Natural killer cell (primary cell): Measurements from ENCODE around the gene SLC44A1. TPM values are rescaled to one million over a fixed set of nuclear protein-coding genes. Genes with fewer than 3 reads are reported as not detected.

Experiments used
- ATAC-seq, 3 donors: fragments of 150-1000 bp in 2 of 3; fragments of 200-7000 bp in 1 of 3; cut with Tn5 transposase; 1 replicate in 1 of 3; 2 replicates in 2 of 3; pipeline ENCODE4 v1.10.0; 2021; ENCODE audit warnings: mild to moderate bottlenecking in 2 of 3, moderate library complexity in 2 of 3
- DNase-seq, 2 donors: peaks; one replicate each; pipeline versions ENCODE4 v3.0.0 to v3.0.0-alpha.2; 2013 to 2021; ENCODE audit warnings: mixed read lengths in 1 of 2
- H3K27ac ChIP-seq: one replicate; pipeline ENCODE4 v1.5.1; 2013; ENCODE audit warnings: mild to moderate bottlenecking, low read length
- H3K27me3 ChIP-seq: one replicate; pipeline ENCODE4 v1.6.1; 2013; ENCODE audit warnings: low read length; ENCODE audit not compliant: control insufficient read depth, insufficient read depth
- H3K36me3 ChIP-seq: one replicate; pipeline ENCODE4 v1.6.1; 2013; ENCODE audit warnings: low read length; ENCODE audit not compliant: control insufficient read depth, insufficient read depth
- H3K4me1 ChIP-seq: one replicate; pipeline ENCODE4 v1.6.1; 2013; ENCODE audit warnings: low read length; ENCODE audit not compliant: control insufficient read depth, insufficient read depth
- H3K4me3 ChIP-seq: one replicate; pipeline ENCODE4 v1.5.1; 2013; ENCODE audit warnings: low read length
- H3K9me3 ChIP-seq: one replicate; pipeline ENCODE4 v1.6.1; 2013; ENCODE audit warnings: low read length; ENCODE audit not compliant: control insufficient read depth, insufficient read depth
- H3K27ac Mint-ChIP-seq, 2 donors: one replicate each; pipeline ENCODE4 v1.8.0; 2022; ENCODE audit warnings: mild to moderate bottlenecking in 2 of 2, mixed read lengths in 2 of 2, moderate library complexity in 1 of 2
- H3K27me3 Mint-ChIP-seq, 2 donors: one replicate each; pipeline ENCODE4 v1.8.0; 2022; ENCODE audit warnings: low read depth in 2 of 2, mixed read lengths in 2 of 2
- H3K36me3 Mint-ChIP-seq: one replicate; pipeline ENCODE4 v1.8.0; 2022; ENCODE audit warnings: mixed read lengths
- H3K4me1 Mint-ChIP-seq, 2 donors: one replicate each; pipeline ENCODE4 v1.8.0; 2022; ENCODE audit warnings: mixed read lengths in 2 of 2
- H3K4me3 Mint-ChIP-seq: one replicate; pipeline ENCODE4 v1.8.0; 2022; ENCODE audit warnings: mild to moderate bottlenecking, moderate library complexity, mixed read lengths
- H3K9me3 Mint-ChIP-seq, 2 donors: one replicate each; pipeline ENCODE4 v1.8.0; 2022; ENCODE audit warnings: mixed read lengths in 2 of 2
- WGBS: methylation state at CpG from one replicate; pipeline ENCODE4 v1.1.7; 2013; ENCODE audit warnings: missing lambda C conversion rate; ENCODE audit not compliant: insufficient coverage; 5-methylcytosine and 5-hydroxymethylcytosine counted together
- intact Hi-C: fragments of 100-400 bp; cut with micrococcal nuclease; formaldehyde crosslinking; loops from one replicate; pipeline ENCODE4 v1.14.2; 2022
- total RNA-seq, 4 donors: library from RNA; stranded (reverse); fragments of 120-200 nt in 1 of 4; gene quantifications; one replicate each; pipeline versions ENCODE4 v1.2.3 to v1.2.4, GENCODE V29; 2013 to 2022
- TF ChIP-seq, protein P1 (sequence below): fragments of 200-600 bp; IDR thresholded peaks from one replicate; pipeline ENCODE4 v1.8.0; 2022; ENCODE audit warnings: antibody characterized with exemption

The SLC44A1 gene
- total RNA-seq, 3 donors from 2014 or later (not counting 1 experiment from before 2014, with no cell fraction given) = 7.1 to 8.3 (median 7.9) TPM

DNA sequence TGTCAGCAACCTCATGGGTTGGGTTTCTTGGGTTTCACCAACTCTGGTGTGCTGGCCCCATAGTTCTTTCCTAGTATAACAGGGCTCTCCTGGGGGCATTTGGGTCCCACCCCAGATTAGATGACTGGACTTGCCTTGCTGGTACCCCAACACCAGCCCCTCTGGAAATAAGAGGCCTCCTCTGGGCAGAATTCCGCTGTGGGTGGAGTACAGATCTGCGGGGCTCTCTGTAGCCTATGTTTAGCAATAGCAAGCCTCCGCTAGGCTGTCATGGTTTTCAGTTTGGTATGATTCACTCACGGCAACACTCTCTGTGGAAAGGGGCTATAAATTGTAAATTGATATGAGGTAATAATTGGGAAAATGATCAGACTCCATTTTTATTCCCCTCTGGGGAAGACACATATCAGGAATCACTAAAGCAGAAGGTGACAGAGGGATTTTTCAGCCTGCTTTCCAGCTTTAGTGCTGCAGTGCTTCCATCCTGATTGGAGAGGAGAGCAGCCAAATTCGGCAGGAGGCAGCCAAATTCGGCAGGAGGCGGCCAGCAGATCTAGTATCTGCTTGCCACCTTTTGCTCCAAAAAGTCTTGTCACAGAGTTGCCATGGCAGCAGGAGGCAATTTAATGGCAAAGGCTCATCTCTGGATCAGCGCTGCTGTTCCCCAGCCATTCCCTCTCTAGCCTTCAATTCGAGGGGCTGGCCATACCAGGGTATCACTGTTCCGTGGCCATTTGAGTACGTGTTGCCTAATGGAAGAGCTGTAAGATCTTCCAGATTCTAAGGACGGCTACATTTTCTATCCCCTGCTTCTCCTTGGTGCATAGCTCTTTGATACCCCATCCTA is 84.6 kb downstream of the SLC44A1 start:
- H3K9me3 ChIP-seq = no peaks in the 10 kb centered on the region
- no peaks in the 10 kb centered on the region for H3K27me3 Mint-ChIP-seq
- 98% methylated on average over 11 of the region's 12 CpGs for WGBS
- H3K36me3 Mint-ChIP-seq = no peaks in the 10 kb centered on the region
- H3K36me3 ChIP-seq = no peaks in the 10 kb centered on the region
- no peaks in the 10 kb centered on the region for H3K9me3 Mint-ChIP-seq
- DNase-seq (no peak), ATAC-seq (no peak)
- H3K4me3 Mint-ChIP-seq = no peak overlapping the region
- H3K4me3 ChIP-seq = no peak overlapping the region
- no peak overlapping the region for H3K27ac ChIP-seq
- no peak overlapping the region for H3K27ac Mint-ChIP-seq
- TF ChIP-seq, protein P1, sequence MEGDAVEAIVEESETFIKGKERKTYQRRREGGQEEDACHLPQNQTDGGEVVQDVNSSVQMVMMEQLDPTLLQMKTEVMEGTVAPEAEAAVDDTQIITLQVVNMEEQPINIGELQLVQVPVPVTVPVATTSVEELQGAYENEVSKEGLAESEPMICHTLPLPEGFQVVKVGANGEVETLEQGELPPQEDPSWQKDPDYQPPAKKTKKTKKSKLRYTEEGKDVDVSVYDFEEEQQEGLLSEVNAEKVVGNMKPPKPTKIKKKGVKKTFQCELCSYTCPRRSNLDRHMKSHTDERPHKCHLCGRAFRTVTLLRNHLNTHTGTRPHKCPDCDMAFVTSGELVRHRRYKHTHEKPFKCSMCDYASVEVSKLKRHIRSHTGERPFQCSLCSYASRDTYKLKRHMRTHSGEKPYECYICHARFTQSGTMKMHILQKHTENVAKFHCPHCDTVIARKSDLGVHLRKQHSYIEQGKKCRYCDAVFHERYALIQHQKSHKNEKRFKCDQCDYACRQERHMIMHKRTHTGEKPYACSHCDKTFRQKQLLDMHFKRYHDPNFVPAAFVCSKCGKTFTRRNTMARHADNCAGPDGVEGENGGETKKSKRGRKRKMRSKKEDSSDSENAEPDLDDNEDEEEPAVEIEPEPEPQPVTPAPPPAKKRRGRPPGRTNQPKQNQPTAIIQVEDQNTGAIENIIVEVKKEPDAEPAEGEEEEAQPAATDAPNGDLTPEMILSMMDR = no peak
- no peaks in the 10 kb centered on the region for H3K27me3 ChIP-seq
- intact Hi-C loops = no loop called here
- no peaks in the 10 kb centered on the region for H3K4me1 ChIP-seq
- H3K4me1 Mint-ChIP-seq = peaks cover 0 to 5% of the 10 kb centered on the region in 2 donors

- H3K36me3 ChIP-seq = no peaks in the 10 kb centered on the region
- H3K4me1 ChIP-seq = no peaks in the 10 kb centered on the region
- Mint-ChIP-seq H3K4me3 (no peak overlapping the region), H3K36me3 (no peaks in the 10 kb centered on the region), H3K9me3 (no peaks in the 10 kb centered on the region), H3K27ac (no peak overlapping the region), H3K27me3 (no peaks in the 10 kb centered on the region), H3K4me1 (peaks cover 0 to 5% of the 10 kb centered on the region in 2 donors)
- whole genome bisulfite sequencing = 75% methylated on average over 1 of the region's 1 CpG
- ATAC-seq = no peak
- H3K9me3 ChIP-seq = no peaks in the 10 kb centered on the region
- H3K27me3 ChIP-seq = no peaks in the 10 kb centered on the region
- H3K27ac ChIP-seq = no peak overlapping the region
- TF ChIP-seq, protein P1 = no peak
- intact Hi-C loops = no loop called here
- H3K4me3 ChIP-seq = no peak overlapping the region
- DNase-seq = no peak
Measured at GRCh38 chr9:105329719-105330062, 85.2 kb downstream of the SLC44A1 start.

DNA sequence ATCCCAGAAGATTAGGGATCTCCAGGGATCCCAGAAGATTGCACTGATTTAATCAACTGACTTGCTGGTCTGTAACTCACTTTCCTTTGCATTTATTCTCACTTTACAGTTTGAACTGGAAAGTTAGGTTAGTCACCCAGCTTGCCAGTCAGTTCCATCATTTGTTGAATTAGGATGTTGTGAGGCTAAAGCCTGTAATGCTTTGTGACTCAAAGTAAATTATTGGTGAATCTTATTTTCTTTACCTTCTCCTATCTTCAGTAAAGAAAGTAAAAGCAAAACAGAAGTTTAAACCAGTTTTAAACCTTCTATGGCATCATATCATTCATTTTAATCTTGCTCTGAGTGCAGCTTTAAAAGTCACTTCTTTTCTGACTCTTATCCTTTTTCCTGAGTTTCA is 85.8 kb downstream of the SLC44A1 start:
- H3K4me1 ChIP-seq = no peaks in the 10 kb centered on the region
- Mint-ChIP-seq H3K36me3 (no peaks in the 10 kb centered on the region), H3K27me3 (no peaks in the 10 kb centered on the region), H3K4me1 (peaks cover 0 to 5% of the 10 kb centered on the region in 2 donors), H3K4me3 (no peak overlapping the region), H3K9me3 (no peaks in the 10 kb centered on the region), H3K27ac (no peak overlapping the region)
- DNase-seq = no peak
- no peak for ATAC-seq
- intact Hi-C loops = no loop called here
- no peak overlapping the region for H3K27ac ChIP-seq
- no peaks in the 10 kb centered on the region for H3K27me3 ChIP-seq
- no peak overlapping the region for H3K4me3 ChIP-seq
- H3K9me3 ChIP-seq = no peaks in the 10 kb centered on the region
- H3K36me3 ChIP-seq = no peaks in the 10 kb centered on the region
- TF ChIP-seq, protein P1 = no peak

DNA sequence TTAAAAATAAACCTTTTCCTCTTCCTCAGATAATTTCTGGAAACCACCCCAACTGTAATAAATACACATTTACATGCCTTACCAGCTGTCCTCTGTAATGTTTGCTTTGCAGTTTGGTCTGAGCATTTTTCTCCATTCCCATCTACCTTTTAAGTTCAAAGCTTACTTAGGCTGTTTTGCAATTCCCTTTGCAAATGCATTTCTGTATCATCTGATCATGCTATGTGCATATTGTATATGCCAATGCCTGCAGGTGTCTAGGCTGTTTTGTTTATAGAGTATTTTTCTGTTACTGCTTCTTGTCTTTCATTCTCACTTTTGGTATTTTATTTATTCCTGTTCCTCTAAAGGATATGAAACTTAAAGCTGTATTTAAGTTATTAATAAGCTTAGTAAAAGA is 86.3 kb downstream of the SLC44A1 start:
- no peak for ATAC-seq
- no peaks in the 10 kb centered on the region for H3K36me3 ChIP-seq
- H3K9me3 ChIP-seq = no peaks in the 10 kb centered on the region
- H3K9me3 Mint-ChIP-seq = no peaks in the 10 kb centered on the region
- no peaks in the 10 kb centered on the region for H3K4me1 ChIP-seq
- no peaks in the 10 kb centered on the region for H3K27me3 ChIP-seq
- H3K4me3 ChIP-seq = no peak overlapping the region
- no peaks in the 10 kb centered on the region for H3K27me3 Mint-ChIP-seq
- peaks cover 0 to 5% of the 10 kb centered on the region in 2 donors for H3K4me1 Mint-ChIP-seq
- no peak overlapping the region for H3K4me3 Mint-ChIP-seq
- no peak overlapping the region for H3K27ac Mint-ChIP-seq
- TF ChIP-seq, protein P1 = no peak
- H3K36me3 Mint-ChIP-seq = no peaks in the 10 kb centered on the region
- DNase-seq = no peak
- no peak overlapping the region for H3K27ac ChIP-seq
- intact Hi-C loops = no loop called here
